ENCODE data around the gene CST9.
A peak's percentile ranks its signal among the peaks of the same experiment; 100 is the strongest.

Gene CST9

DNA sequence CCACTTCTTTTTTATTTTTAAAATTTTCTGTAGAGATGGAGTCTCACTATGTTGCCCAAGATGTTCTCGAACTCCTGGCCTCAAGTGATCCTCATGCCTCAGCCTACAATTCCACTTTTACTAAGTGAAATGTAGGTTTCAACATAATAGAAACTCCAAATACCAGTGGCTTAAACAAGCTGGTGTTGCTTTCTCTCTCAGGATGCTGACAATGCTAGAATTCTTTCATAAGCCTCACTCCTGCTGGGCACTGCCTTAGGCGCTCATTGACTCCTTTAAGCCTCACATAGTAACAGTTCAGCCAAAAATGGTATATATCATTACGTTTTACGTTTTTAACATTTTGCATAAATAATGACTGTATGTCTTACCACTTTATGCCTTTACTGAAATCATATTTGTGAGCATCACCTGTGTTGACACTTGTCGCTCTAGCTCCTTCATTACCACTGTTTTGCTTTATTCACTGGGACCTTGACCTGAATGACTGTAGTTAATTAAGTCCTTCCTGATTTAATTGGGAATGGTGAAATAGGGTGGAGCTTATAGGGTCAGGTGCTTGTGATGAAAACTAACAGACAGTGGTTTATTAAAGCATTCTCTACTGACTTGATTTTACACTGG, 3.9 kb upstream of the CST9 start:
- DNase-seq = no peak
- no peak overlapping the region for H3K4me3 ChIP-seq
- no peaks in the 10 kb centered on the region for H3K9me3 ChIP-seq
- intact Hi-C loops (cut with DNase I; ENCODE audit: low total_unique reads) = loop anchor here (10.0 kb wide), 2 partner anchors 165 to 265 kb away; no protein-coding TSS in a partner anchor
- no peak for TF ChIP-seq CTCF (IDR thresholded peaks at IDR 0.05)
- H3K27ac ChIP-seq = no peak overlapping the region
- H3K4me1 ChIP-seq = peaks cover 0 to 34% (median 5%) of the 10 kb centered on the region in 4 donors
- peaks cover 0 to 3% of the 10 kb centered on the region in 2 donors for H3K27me3 ChIP-seq
- no peaks in the 10 kb centered on the region for H3K36me3 ChIP-seq

GRCh38 chr20:23608251-23608846, 2.6 kb upstream of the CST9 start:
- no peak for DNase-seq
- TF ChIP-seq CTCF (IDR thresholded peaks at IDR 0.05) = no peak
- peaks cover 0 to 21% (median under 1%) of the 10 kb centered on the region in 4 donors for H3K4me1 ChIP-seq
- no peaks in the 10 kb centered on the region for H3K9me3 ChIP-seq
- intact Hi-C loops (cut with DNase I; ENCODE audit: low total_unique reads) = loop anchor here (10.0 kb wide), 2 partner anchors 164 to 264 kb away; no protein-coding TSS in a partner anchor
- no peaks in the 10 kb centered on the region for H3K36me3 ChIP-seq
- H3K27me3 ChIP-seq = peaks cover 0 to 8% of the 10 kb centered on the region in 2 donors
- no peak overlapping the region for H3K4me3 ChIP-seq
- no peak overlapping the region for H3K27ac ChIP-seq

DNA sequence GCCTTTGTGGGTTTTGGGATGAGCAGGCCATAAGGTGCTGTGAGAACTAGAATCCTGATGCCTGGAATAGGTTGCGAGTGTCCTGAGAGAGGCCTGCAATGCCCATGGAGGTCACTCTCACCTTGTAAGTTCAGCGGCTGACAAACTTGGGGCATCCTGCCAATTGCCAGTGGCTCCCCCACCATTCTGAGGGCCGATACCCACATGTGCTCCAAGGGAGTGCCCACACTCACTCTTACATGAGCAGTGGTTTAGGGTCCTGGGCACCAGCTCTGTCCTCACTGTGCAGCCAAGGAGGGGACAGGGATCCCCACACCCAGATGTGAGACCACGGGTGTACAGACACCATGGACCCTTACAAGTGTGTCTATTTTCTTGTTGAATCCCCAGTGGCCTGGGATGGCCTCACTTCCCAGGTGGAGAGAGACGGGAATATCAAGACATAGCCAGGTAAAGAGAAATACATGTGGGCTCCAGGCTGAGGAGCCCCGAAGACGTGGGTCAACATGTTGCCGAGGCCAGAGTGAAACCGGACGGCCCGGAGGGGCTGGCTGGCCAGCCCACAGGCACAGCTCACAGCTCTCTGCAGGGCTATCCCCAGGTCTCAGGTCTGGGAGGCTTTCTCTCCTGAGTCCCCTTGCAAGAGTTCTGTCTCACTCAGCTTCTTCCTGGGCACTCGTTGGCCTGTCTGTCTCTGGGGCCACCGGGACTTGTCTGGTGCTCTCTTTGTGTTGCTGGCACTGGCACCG, 2.0 kb upstream of the CST9 start:
- peaks cover 0 to 15% (median 0%) of the 10 kb centered on the region in 4 donors for H3K4me1 ChIP-seq
- intact Hi-C loops (cut with DNase I; ENCODE audit: low total_unique reads) = loop anchor here (10.0 kb wide), 2 partner anchors 163 to 263 kb away; no protein-coding TSS in a partner anchor
- no peak overlapping the region for H3K4me3 ChIP-seq
- DNase-seq = no peak
- no peak for TF ChIP-seq CTCF (IDR thresholded peaks at IDR 0.05)
- no peaks in the 10 kb centered on the region for H3K36me3 ChIP-seq
- peaks cover 0 to 8% of the 10 kb centered on the region in 2 donors for H3K27me3 ChIP-seq
- no peak overlapping the region for H3K27ac ChIP-seq
- no peaks in the 10 kb centered on the region for H3K9me3 ChIP-seq

DNA sequence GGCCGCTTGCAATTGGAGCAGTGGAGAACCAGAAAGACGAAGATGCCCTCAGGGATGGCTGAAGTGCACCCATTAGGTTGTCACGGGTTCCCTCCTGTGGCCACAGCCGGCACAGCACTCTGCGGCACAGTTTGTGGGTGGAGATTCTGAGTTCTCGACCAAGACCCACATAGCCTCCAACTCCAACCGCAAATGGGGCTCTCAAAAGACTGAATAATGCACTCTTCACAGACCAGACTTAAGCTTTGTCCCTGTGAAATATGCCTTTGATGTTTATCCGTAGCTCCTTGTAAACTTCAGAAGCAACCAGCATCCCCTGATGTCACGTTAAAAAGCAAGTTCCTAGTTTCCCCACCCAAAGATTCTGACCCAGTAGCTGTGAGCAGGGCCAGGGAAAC, 934 bp upstream of the CST9 start:
- Histone ChIP-seq H3K27ac (no peak overlapping the region), H3K4me1 (peaks cover 0 to 7% (median 0%) of the 10 kb centered on the region in 4 donors), H3K9me3 (no peaks in the 10 kb centered on the region), H3K36me3 (no peaks in the 10 kb centered on the region), H3K4me3 (no peak overlapping the region), H3K27me3 (peaks cover 0 to 8% of the 10 kb centered on the region in 2 donors)
- intact Hi-C loops (cut with DNase I; ENCODE audit: low total_unique reads) = loop anchor here (10.0 kb wide), 2 partner anchors 162 to 262 kb away; no protein-coding TSS in a partner anchor
- peak; percentile 85 to 88 for DNase-seq
- TF ChIP-seq CTCF (IDR thresholded peaks at IDR 0.05) = peak; percentile 89 to 91

GRCh38 chr20:23604306-23604705, 1.4 kb downstream of the CST9 start:
- TF ChIP-seq CTCF (IDR thresholded peaks at IDR 0.05) = no peak
- Histone ChIP-seq H3K4me3 (no peak overlapping the region), H3K36me3 (no peaks in the 10 kb centered on the region), H3K27ac (no peak overlapping the region), H3K9me3 (no peaks in the 10 kb centered on the region), H3K4me1 (peaks cover 0 to 7% (median 0%) of the 10 kb centered on the region in 4 donors), H3K27me3 (peaks cover 0 to 8% of the 10 kb centered on the region in 2 donors)
- intact Hi-C loops (cut with DNase I; ENCODE audit: low total_unique reads) = loop anchor here (10.0 kb wide), 2 partner anchors 160 to 260 kb away; no protein-coding TSS in a partner anchor
- DNase-seq = no peak

Data from tibial artery (tissue), 4 donors.